Endothelial cell of umbilical vein (primary cell): Measurements from ENCODE around the gene PPAN. TPM values are rescaled to one million over a fixed set of nuclear protein-coding genes. Genes with fewer than 3 reads are reported as not detected.

Source experiments
- Bru-seq: library from RNA; stranded (reverse); fragments of 400-500 nt; gene quantifications from one replicate; lab custom pipeline; 2021; lab: Mats Ljungman, UMichigan
- BruChase-seq, 2 experiments: library from RNA; stranded (reverse); fragments of 400-500 nt; gene quantifications; one replicate each; lab custom pipeline; 2021; lab: Mats Ljungman, UMichigan
- BruUV-seq: library from RNA; stranded (reverse); fragments of 400-500 nt; replicated peaks from 2 replicates; lab custom pipeline; 2021; lab: Mats Ljungman, UMichigan
- CTCF ChIA-PET: fragments of 300-600, 350-600 bp; sonication (Branson Sonifier 250); formaldehyde crosslinking; loops from one replicate; lab custom pipeline; 2021; ENCODE audit warnings: antibody characterized with exemption, inconsistent platforms; lab: Charles Lee
- POLR2A ChIA-PET: fragments of 300-600, 350-600 bp; sonication (Branson Sonifier 250); formaldehyde crosslinking; loops from one replicate; lab custom pipeline; 2021; ENCODE audit warnings: antibody characterized with exemption, inconsistent platforms; lab: Charles Lee
- DNase-seq: peaks from one replicate; pipeline ENCODE4 v3.0.0-alpha.2; 2011; ENCODE audit warnings: low read depth, low spot score
- FAIRE-seq: peaks from 2 replicates; lab custom pipeline; 2011; peaks lifted over from hg19 to GRCh38; lab: Jason Lieb, UNC
- H2AFZ ChIP-seq: 2 replicates; pipeline ENCODE4 v1.6.0; 2012; ENCODE audit warnings: low read depth, low read length, control low read depth, inconsistent platforms
- H3K27ac ChIP-seq: 2 replicates; pipeline ENCODE4 v1.5.1; 2011; ENCODE audit warnings: low read depth, mild to moderate bottlenecking, control low read depth, low read length, moderate library complexity; ENCODE audit not compliant: insufficient read depth
- H3K27me3 ChIP-seq, 2 experiments: 2 replicates each; pipeline versions ENCODE4 v1.6.0 to v1.6.1; 2011; ENCODE audit warnings: low read length in 2 of 2, mixed read lengths in 1 of 2; ENCODE audit not compliant: control insufficient read depth in 2 of 2, insufficient read depth in 2 of 2
- H3K36me3 ChIP-seq, 2 experiments: 2 replicates in 1 of 2; 3 replicates in 1 of 2; pipeline ENCODE4 v1.5.1; 2011; ENCODE audit warnings: low read length in 2 of 2, mild to moderate bottlenecking in 1 of 2, moderate library complexity in 1 of 2; ENCODE audit not compliant: control insufficient read depth in 2 of 2, insufficient read depth in 2 of 2; ENCODE audit errors: extremely low read depth in 1 of 2
- H3K4me1 ChIP-seq: 3 replicates; pipeline ENCODE4 v1.5.1; 2011; ENCODE audit warnings: mild to moderate bottlenecking, low read length; ENCODE audit not compliant: control insufficient read depth, insufficient read depth; ENCODE audit errors: extremely low read depth
- H3K4me2 ChIP-seq: 2 replicates; pipeline ENCODE4 v1.6.1; 2011; ENCODE audit warnings: low read length, control low read depth, mixed read lengths; ENCODE audit not compliant: insufficient read depth
- H3K4me3 ChIP-seq, 3 experiments: fragments of 200-600 bp in 1 of 3; sonication (generic), shearing (Covaris generic) in 1 of 3; replicated peaks in 1 of 3; 2 replicates each; pipeline ENCODE4 v1.5.1; 2011 to 2016; ENCODE audit warnings: control low read depth in 3 of 3, low read length in 3 of 3, mild to moderate bottlenecking in 2 of 3, inconsistent platforms in 1 of 3, low read depth in 1 of 3, moderate library complexity in 1 of 3; ENCODE audit not compliant: insufficient read depth in 1 of 3
- H3K79me2 ChIP-seq: 2 replicates; pipeline ENCODE4 v1.6.0; 2012; ENCODE audit warnings: low read length, inconsistent platforms; ENCODE audit not compliant: control insufficient read depth, insufficient read depth
- H3K9ac ChIP-seq: replicated peaks from 2 replicates; pipeline ENCODE3; 2011; ENCODE audit warnings: low read length, control low read depth; ENCODE audit not compliant: insufficient read depth; ENCODE audit errors: extremely low read depth
- H3K9me1 ChIP-seq: replicated peaks from 3 replicates; pipeline ENCODE4 v1.6.0; 2011; ENCODE audit warnings: mild to moderate bottlenecking, low read length; ENCODE audit not compliant: control insufficient read depth, insufficient read depth; ENCODE audit errors: extremely low read depth
- H3K9me3 ChIP-seq: replicated peaks from 2 replicates; pipeline ENCODE4 v1.5.1; 2012; ENCODE audit warnings: low read length, inconsistent platforms; ENCODE audit not compliant: control insufficient read depth, insufficient read depth
- H4K20me1 ChIP-seq: replicated peaks from 2 replicates; pipeline ENCODE3; 2011; ENCODE audit warnings: mild to moderate bottlenecking, low read length; ENCODE audit not compliant: control insufficient read depth, insufficient read depth; ENCODE audit errors: extremely low read depth
- CTCF ChIP-seq, 2 donors: IDR thresholded peaks; 1 replicate in 1 of 2; 2 replicates in 1 of 2; pipeline ENCODE4 v1.5.1; 2011; ENCODE audit warnings: low read length in 2 of 2, mild to moderate bottlenecking in 2 of 2, moderate library complexity in 2 of 2, control low read depth in 1 of 2, inconsistent platforms in 1 of 2, low read depth in 1 of 2; ENCODE audit not compliant: insufficient read depth in 1 of 2; ENCODE audit errors: extremely low read depth in 1 of 2
- EZH2 ChIP-seq: IDR thresholded peaks from 2 replicates; pipeline ENCODE4 v1.6.1; 2012; ENCODE audit warnings: borderline replicate concordance, low read depth, mild to moderate bottlenecking, moderate library complexity, low read length, inconsistent platforms; ENCODE audit not compliant: severe bottlenecking
- FOS ChIP-seq: IDR thresholded peaks from 2 replicates; pipeline ENCODE4 v1.6.1; 2011; ENCODE audit warnings: mild to moderate bottlenecking, low read length, moderate library complexity, borderline replicate concordance; ENCODE audit not compliant: insufficient read depth
- GATA2 ChIP-seq: IDR thresholded peaks from 2 replicates; pipeline ENCODE4 v1.7.0; 2011; ENCODE audit warnings: low read depth, mild to moderate bottlenecking, moderate library complexity, mixed read lengths, low read length; ENCODE audit not compliant: insufficient read length, insufficient read depth
- JUN ChIP-seq: IDR thresholded peaks from 2 replicates; pipeline ENCODE4 v1.6.1; 2011; ENCODE audit warnings: borderline replicate concordance, low read depth; ENCODE audit not compliant: insufficient read length, insufficient read depth
- MAX ChIP-seq: IDR thresholded peaks from 2 replicates; pipeline ENCODE4 v1.6.1; 2011; ENCODE audit not compliant: insufficient read depth, insufficient read length
- MYC ChIP-seq: IDR thresholded peaks from one replicate; pipeline ENCODE4 v1.6.1; 2011; ENCODE audit warnings: mild to moderate bottlenecking, low read depth, low read length
- POLR2A ChIP-seq: IDR thresholded peaks from 2 replicates; pipeline ENCODE4 v1.6.1; 2012; ENCODE audit warnings: low read depth, mild to moderate bottlenecking, control low read depth, low read length
- POLR2AphosphoS5 ChIP-seq: IDR thresholded peaks from 2 replicates; pipeline ENCODE4 v1.6.1; 2012; ENCODE audit warnings: low read depth, mild to moderate bottlenecking, control low read depth, low read length, moderate library complexity; ENCODE audit not compliant: insufficient read depth
- dilution Hi-C: fragments of 300-500 bp; cut with MboI; formaldehyde crosslinking; loops from one replicate; pipeline ENCODE4 v1.15.0; 2019; ENCODE audit warnings: low sequenced_read_pairs; ENCODE audit not compliant: extremely low pct_ligation_motif_present
- intact Hi-C: fragments of 100-400 bp; cut with micrococcal nuclease; formaldehyde crosslinking; loops from one replicate; pipeline ENCODE4 v1.10.0; 2022
- long read RNA-seq: library from polyadenylated mRNA; stranded (forward); transcript quantifications from one replicate; pipeline ENCODE4 v2.0.0, GENCODE V29; 2021
- polyA minus RNA-seq, 3 experiments: library from RNA; depleted of rRNA, polyadenylated mRNA; stranded (reverse); fragments of >200 nt; gene quantifications; 1 replicate in 1 of 3; 2 replicates in 2 of 3; pipeline ENCODE4 v1.2.3, GENCODE V29; 2011
- polyA plus RNA-seq, 4 experiments: library from polyadenylated mRNA; depleted of rRNA in 3 of 4; stranded (reverse) in 3 of 4; unstranded in 1 of 4; fragments of >200 nt; gene quantifications; 2 replicates each; pipeline versions ENCODE4 v1.2.1 to v1.2.3, GENCODE V29; 2011 to 2012; ENCODE audit warnings: missing spikeins in 1 of 4
- total RNA-seq: library from RNA; stranded (reverse); gene quantifications from 2 replicates; pipeline ENCODE4 v1.2.3, GENCODE V29; 2021

PPAN gene
- total RNA-seq, result 50.4 and 51.6 TPM in 2 replicates
- 27.6 and 30.1 TPM in 2 replicates for polyA plus RNA-seq
- polyA plus RNA-seq (2011; cell fraction: cytosol; rRNA removed), result 21.2 and 23.0 TPM in 2 replicates
- polyA plus RNA-seq (2011; cell fraction: nucleus; rRNA removed), result 51.0 and 57.7 TPM in 2 replicates
- 22.0 and 31.9 TPM in 2 replicates for polyA plus RNA-seq (2012)
- 42.2 and 48.6 TPM in 2 replicates for polyA minus RNA-seq
- 66.6 TPM for polyA minus RNA-seq (2011; cell fraction: cytosol; rRNA and poly(A)+ RNA removed)
- polyA minus RNA-seq (2011; cell fraction: nucleus; rRNA and poly(A)+ RNA removed), result 28.7 and 43.4 TPM in 2 replicates
- Bru-seq, nascent RNA, result percentile 70 among the genes with signal in this experiment
- BruChase-seq, experiment 1, labeled RNA remaining after a 6-hour chase, result percentile 96 among the genes with signal in this experiment
- percentile 91 among the genes with signal in this experiment for BruChase-seq, experiment 2, labeled RNA remaining after a 2-hour chase
- long read RNA-seq, transcript PPAN-202 (11 exons, 1,575 nt), result minor isoform, 10 of 124 reads
- long read RNA-seq, transcript PPAN-201 (12 exons, 1,657 nt), result major isoform, 99 of 124 reads
- long read RNA-seq, partial matches to known transcripts, result 4 of 124 reads
- long read RNA-seq, other reads (novel, unspliced or antisense), result 11 of 124 reads

GRCh38 chr19:10106100-10106936, at the start of gene PPAN:
Gene PPAN, plus strand, starts transcription at chr19:10106362. Its CDS starts 33 bp downstream, at chr19:10106395.
- intact Hi-C loops (loop anchor here (1.0 to 10.0 kb wide), 2 partner anchors 10 to 88 kb away; partner anchors contain the start of gene DNMT1), dilution Hi-C loops (no loop called here)
- H3K27ac ChIP-seq, result peak within 1 kb of the TSS; percentile 50
- peak within 1 kb of the TSS; percentile 87 to 98 (median 95) for H3K4me3 ChIP-seq
- peaks cover 9% of the 10 kb centered on the region for H3K4me1 ChIP-seq
- ChIA-PET POLR2A (interaction anchor here (0.8 to 1.9 kb wide), 2 partner anchors 10 to 227 kb away, joined by 4 to 11 read pairs; no protein-coding TSS in a partner anchor), CTCF (interaction anchor here (0.6 to 2.1 kb wide), 6 partner anchors 8 to 311 kb away, joined by 3 to 13 read pairs (median 3); no protein-coding TSS in a partner anchor)
- H3K79me2 ChIP-seq, result peaks cover 28% of the 10 kb centered on the region
- peaks cover 5 to 31% of the 10 kb centered on the region in 2 experiments for H3K36me3 ChIP-seq
- TF ChIP-seq CTCF (IDR thresholded peaks at IDR 0.05; ENCODE audit: extremely low read depth in 1 of 2, insufficient read depth in 1 of 2, low read depth in 1 of 2, low read length in 2 of 2) (no peak), MYC (peak; percentile 98), POLR2AphosphoS5 (peak; percentile 93), GATA2 (no peak), POLR2A (peak; percentile 89), MAX (peak; percentile 85), FOS (no peak), EZH2 (no peak), JUN (no peak)
- H2AFZ ChIP-seq, result peak within 1 kb of the TSS; percentile 73
- no peaks in the 10 kb centered on the region for H3K27me3 ChIP-seq
- H3K9ac ChIP-seq, result peak within 1 kb of the TSS; percentile 85
- H3K9me1 ChIP-seq, result no peaks in the 10 kb centered on the region
- peak within 1 kb of the TSS; percentile 95 for H3K4me2 ChIP-seq
- DNase-seq, result peak; percentile 98
- no peaks in the 10 kb centered on the region for H4K20me1 ChIP-seq
- peak; percentile 100 for FAIRE-seq
- H3K9me3 ChIP-seq, result no peaks in the 10 kb centered on the region
- BruUV-seq, result no TSS peak
